Measurements from ENCODE around the gene HCFC1R1.

HCFC1R1 gene

GRCh38 chr16:3001316-3001715 is 22.4 kb downstream of the HCFC1R1 start:
- DNase-seq (ENCODE audit: low read depth in 3 of 3): no peak

GRCh38 chr16:3000540-3000939 is 23.2 kb downstream of the HCFC1R1 start:
- DNase-seq (ENCODE audit: low read depth in 3 of 3): no peak

- DNase-seq (ENCODE audit: low read depth in 3 of 3): no peak
Observed at GRCh38 chr16:2999929-3000328, 23.8 kb downstream of the HCFC1R1 start.

GRCh38 chr16:2996298-2996697 is 27.4 kb downstream of the HCFC1R1 start:
- no peak for DNase-seq (ENCODE audit: low read depth in 3 of 3)

- no peak for DNase-seq (ENCODE audit: low read depth in 3 of 3)
Observed at GRCh38 chr16:2992383-2993081, 31.2 kb downstream of the HCFC1R1 start.

GRCh38 chr16:2991566-2992261 is 32.0 kb downstream of the HCFC1R1 start:
- DNase-seq (ENCODE audit: low read depth in 3 of 3): no peak

GRCh38 chr16:2990891-2991290 is 32.9 kb downstream of the HCFC1R1 start:
- DNase-seq (ENCODE audit: low read depth in 3 of 3): no peak

- no peak for DNase-seq (ENCODE audit: low read depth in 3 of 3)
Observed at GRCh38 chr16:2988590-2989099, 35.1 kb downstream of the HCFC1R1 start.

- DNase-seq (ENCODE audit: low read depth in 3 of 3): no peak
Observed at GRCh38 chr16:2987833-2988232, 35.9 kb downstream of the HCFC1R1 start.

GRCh38 chr16:2987286-2987685 is 36.5 kb downstream of the HCFC1R1 start:
- no peak for DNase-seq (ENCODE audit: low read depth in 3 of 3)

- DNase-seq (ENCODE audit: low read depth in 3 of 3): no peak
Observed at GRCh38 chr16:2986623-2987188, 37.0 kb downstream of the HCFC1R1 start.

- DNase-seq (ENCODE audit: low read depth in 3 of 3): no peak
Observed at GRCh38 chr16:2985893-2986355, 37.8 kb downstream of the HCFC1R1 start.

GRCh38 chr16:2985462-2985861 is 38.3 kb downstream of the HCFC1R1 start:
- DNase-seq (ENCODE audit: low read depth in 3 of 3): no peak

- DNase-seq (ENCODE audit: low read depth in 3 of 3): peak; percentile 57 to 78 (median 58)
Observed at GRCh38 chr16:2983706-2984136, 40.0 kb downstream of the HCFC1R1 start.

- DNase-seq (ENCODE audit: low read depth in 3 of 3): no peak
Observed at GRCh38 chr16:2982402-2982801, 41.3 kb downstream of the HCFC1R1 start.

GRCh38 chr16:2981899-2982250 is 41.9 kb downstream of the HCFC1R1 start:
- DNase-seq (ENCODE audit: low read depth in 3 of 3): no peak

- no peak for DNase-seq (ENCODE audit: low read depth in 3 of 3)
Observed at GRCh38 chr16:2981177-2981898, 42.4 kb downstream of the HCFC1R1 start.

- peak; percentile 89 to 95 (median 95) for DNase-seq (ENCODE audit: low read depth in 3 of 3)
Observed at GRCh38 chr16:2980227-2981176, 43.2 kb downstream of the HCFC1R1 start, which contains the start of gene PKMYT1. Gene PKMYT1, minus strand, starts transcription at chr16:2980446. Its CDS starts 789 bp downstream, at chr16:2979657.

GRCh38 chr16:2979669-2980226 is 44.0 kb downstream of the HCFC1R1 start:
- no peak for DNase-seq (ENCODE audit: low read depth in 3 of 3)

- no peak for DNase-seq (ENCODE audit: low read depth in 3 of 3)
Observed at GRCh38 chr16:2977440-2977839, 46.3 kb downstream of the HCFC1R1 start.

All from stimulated activated CD4-positive, alpha-beta T cell treated with anti-CD3 and anti-CD28 coated beads, TNF-alpha, amount 100 ng/mL, for 24 hours (primary cell).